ENCODE measurements around the gene FMN1. TPM values are rescaled to one million over a fixed set of nuclear protein-coding genes. Genes with fewer than 3 reads are reported as not detected.

The FMN1 gene
- polyA plus RNA-seq, 3 donors, result 0.28 to 3.7 (median 0.34) TPM

DNA sequence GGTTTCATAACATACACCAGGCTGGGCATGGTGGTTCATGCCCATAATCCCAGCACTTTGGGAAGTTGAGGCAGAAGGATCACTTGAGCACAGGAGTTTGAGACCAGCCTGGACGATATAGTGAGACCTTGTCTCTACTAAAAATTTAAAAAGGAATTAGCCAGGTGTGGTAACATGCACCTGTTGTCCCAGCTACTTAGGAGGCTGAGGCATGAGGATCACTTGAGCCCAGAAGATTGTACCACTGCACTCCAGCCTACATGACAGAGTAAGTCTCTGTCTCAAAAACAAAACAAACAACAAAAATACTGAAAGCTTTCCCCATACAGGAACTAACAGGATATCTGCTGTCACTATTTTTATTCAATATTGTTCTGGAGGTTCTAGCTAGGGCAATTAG, 455.8 kb downstream of the FMN1 start:
- H3K27me3 ChIP-seq (ENCODE audit: control insufficient read depth in 2 of 2, insufficient read depth in 2 of 2, low read length in 2 of 2), result no peaks in the 10 kb centered on the region
- no peak overlapping the region for H3K27ac Mint-ChIP-seq
- no peak overlapping the region for H3K4me3 Mint-ChIP-seq
- DNase-seq, result no peak
- H3K4me3 ChIP-seq (replicated peaks in 1 of 3; ENCODE audit: low read depth in 2 of 3, low read length in 3 of 3), result no peak overlapping the region
- H3K4me2 ChIP-seq (replicated peaks; ENCODE audit: extremely low read depth, low read length, poor library complexity, severe bottlenecking), result no peak overlapping the region
- H3K79me2 ChIP-seq (ENCODE audit: insufficient read depth, low read length), result no peaks in the 10 kb centered on the region
- no peak overlapping the region for H2AFZ ChIP-seq (ENCODE audit: insufficient read depth, low read depth, low read length, poor library complexity, severe bottlenecking)
- no peaks in the 10 kb centered on the region for H3K4me1 ChIP-seq (ENCODE audit: control insufficient read depth in 1 of 2, insufficient read depth in 2 of 2, low read length in 2 of 2)
- H4K20me1 ChIP-seq (ENCODE audit: insufficient read depth, low read length), result no peaks in the 10 kb centered on the region
- H3K27ac ChIP-seq (ENCODE audit: low read depth in 1 of 2, low read length in 2 of 2), result no peak overlapping the region
- H3K27me3 Mint-ChIP-seq (ENCODE audit: low read depth in 3 of 3), result peaks cover 12 to 14% (median 13%) of the 10 kb centered on the region in 3 donors
- no peak overlapping the region for H3K9ac ChIP-seq (ENCODE audit: insufficient read depth, low read length, poor library complexity, severe bottlenecking)
- peaks cover 6 to 19% (median 12%) of the 10 kb centered on the region in 7 donors for H3K9me3 Mint-ChIP-seq
- TF ChIP-seq, protein P1, sequence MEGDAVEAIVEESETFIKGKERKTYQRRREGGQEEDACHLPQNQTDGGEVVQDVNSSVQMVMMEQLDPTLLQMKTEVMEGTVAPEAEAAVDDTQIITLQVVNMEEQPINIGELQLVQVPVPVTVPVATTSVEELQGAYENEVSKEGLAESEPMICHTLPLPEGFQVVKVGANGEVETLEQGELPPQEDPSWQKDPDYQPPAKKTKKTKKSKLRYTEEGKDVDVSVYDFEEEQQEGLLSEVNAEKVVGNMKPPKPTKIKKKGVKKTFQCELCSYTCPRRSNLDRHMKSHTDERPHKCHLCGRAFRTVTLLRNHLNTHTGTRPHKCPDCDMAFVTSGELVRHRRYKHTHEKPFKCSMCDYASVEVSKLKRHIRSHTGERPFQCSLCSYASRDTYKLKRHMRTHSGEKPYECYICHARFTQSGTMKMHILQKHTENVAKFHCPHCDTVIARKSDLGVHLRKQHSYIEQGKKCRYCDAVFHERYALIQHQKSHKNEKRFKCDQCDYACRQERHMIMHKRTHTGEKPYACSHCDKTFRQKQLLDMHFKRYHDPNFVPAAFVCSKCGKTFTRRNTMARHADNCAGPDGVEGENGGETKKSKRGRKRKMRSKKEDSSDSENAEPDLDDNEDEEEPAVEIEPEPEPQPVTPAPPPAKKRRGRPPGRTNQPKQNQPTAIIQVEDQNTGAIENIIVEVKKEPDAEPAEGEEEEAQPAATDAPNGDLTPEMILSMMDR (IDR thresholded peaks at IDR 0.05), result no peak
- H3K9me3 ChIP-seq (replicated peaks in 1 of 2; ENCODE audit: control insufficient read depth in 1 of 2, insufficient read depth in 1 of 2, low read length in 2 of 2), result peaks cover 0 to 5% of the 10 kb centered on the region in 2 donors
- H3K36me3 ChIP-seq (replicated peaks in 1 of 2; ENCODE audit: control insufficient read depth in 1 of 2, insufficient read depth in 2 of 2, low read length in 2 of 2), result no peaks in the 10 kb centered on the region
- WGBS (ENCODE audit: insufficient coverage), result no CpG with 5 or more reads among the region's 1 CpG
- intact Hi-C loops (cut with micrococcal nuclease), result no loop called here
- no peaks in the 10 kb centered on the region for H3K4me1 Mint-ChIP-seq
- H3K36me3 Mint-ChIP-seq, result no peaks in the 10 kb centered on the region

DNA sequence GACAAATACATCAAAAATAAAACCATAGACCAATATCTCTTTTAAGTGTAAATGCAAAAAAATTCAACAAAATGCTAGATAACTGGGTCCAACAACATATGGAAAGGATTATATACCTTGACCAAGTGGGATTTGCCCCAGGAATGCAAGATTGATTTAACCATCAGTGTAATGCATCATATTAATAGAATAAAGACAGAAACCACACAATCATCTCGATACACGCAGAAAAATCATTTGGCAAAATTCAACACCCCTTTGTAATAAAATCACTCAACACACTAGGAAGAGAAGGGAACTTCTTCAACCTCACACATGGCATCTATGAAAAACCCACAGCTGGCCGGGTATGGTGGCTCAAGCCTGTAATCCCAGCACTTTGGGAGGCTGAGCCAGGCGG, 457.2 kb downstream of the FMN1 start:
- intact Hi-C loops (cut with micrococcal nuclease), result no loop called here

More for the DNA sequence above, 457.2 kb downstream of the FMN1 start:
- Histone ChIP-seq H3K79me2 (ENCODE audit: insufficient read depth, low read length) (no peaks in the 10 kb centered on the region), H4K20me1 (ENCODE audit: insufficient read depth, low read length) (no peaks in the 10 kb centered on the region), H3K27ac (ENCODE audit: low read depth in 1 of 2, low read length in 2 of 2) (no peak overlapping the region), H3K9me3 (replicated peaks in 1 of 2; ENCODE audit: control insufficient read depth in 1 of 2, insufficient read depth in 1 of 2, low read length in 2 of 2) (peaks cover 0 to 5% of the 10 kb centered on the region in 2 donors), H3K4me2 (replicated peaks; ENCODE audit: extremely low read depth, low read length, poor library complexity, severe bottlenecking) (no peak overlapping the region), H3K9ac (ENCODE audit: insufficient read depth, low read length, poor library complexity, severe bottlenecking) (no peak overlapping the region), H3K4me1 (ENCODE audit: control insufficient read depth in 1 of 2, insufficient read depth in 2 of 2, low read length in 2 of 2) (no peaks in the 10 kb centered on the region), H2AFZ (ENCODE audit: insufficient read depth, low read depth, low read length, poor library complexity, severe bottlenecking) (no peak overlapping the region), H3K27me3 (ENCODE audit: control insufficient read depth in 2 of 2, insufficient read depth in 2 of 2, low read length in 2 of 2) (peaks cover 3 to 5% of the 10 kb centered on the region in 2 donors), H3K4me3 (replicated peaks in 1 of 3; ENCODE audit: low read depth in 2 of 3, low read length in 3 of 3) (no peak overlapping the region), H3K36me3 (replicated peaks in 1 of 2; ENCODE audit: control insufficient read depth in 1 of 2, insufficient read depth in 2 of 2, low read length in 2 of 2) (no peaks in the 10 kb centered on the region)
- no peaks in the 10 kb centered on the region for H3K4me1 Mint-ChIP-seq
- H3K27me3 Mint-ChIP-seq (ENCODE audit: low read depth in 3 of 3), result peaks cover 13 to 18% (median 14%) of the 10 kb centered on the region in 3 donors
- no peak overlapping the region for H3K27ac Mint-ChIP-seq
- H3K9me3 Mint-ChIP-seq, result peaks cover 6 to 18% (median 10%) of the 10 kb centered on the region in 7 donors
- H3K4me3 Mint-ChIP-seq, result no peak overlapping the region
- DNase-seq, result no peak
- WGBS (ENCODE audit: insufficient coverage), result 100% methylated on average over 3 of the region's 4 CpGs
- TF ChIP-seq, protein P1 (IDR thresholded peaks at IDR 0.05), result no peak
- no peaks in the 10 kb centered on the region for H3K36me3 Mint-ChIP-seq
